Hepatocyte (in vitro differentiated cells): ENCODE data around the gene RBMX. TPM values are rescaled to one million over a fixed set of nuclear protein-coding genes. Genes with fewer than 3 reads are reported as not detected.

Experiments used
- DNase-seq: peaks from one replicate; pipeline ENCODE4 v3.0.0-alpha.2; 2016; ENCODE audit warnings: low spot score
- H2AFZ ChIP-seq: fragments of 200-600 bp; sonication (generic); 2 replicates; pipeline ENCODE4 v1.6.0; 2016; ENCODE audit warnings: antibody characterized with exemption, mild to moderate bottlenecking
- H3K27ac ChIP-seq: fragments of 200-600 bp; sonication (generic); 2 replicates; pipeline ENCODE4 v1.5.1; 2016; ENCODE audit warnings: mild to moderate bottlenecking
- H3K27me3 ChIP-seq: fragments of 200-600 bp; sonication (generic); 2 replicates; pipeline ENCODE4 v1.6.1; 2016
- H3K36me3 ChIP-seq: fragments of 200-600 bp; sonication (generic); replicated peaks from 2 replicates; pipeline ENCODE4 v1.5.1; 2016; ENCODE audit warnings: low read depth; ENCODE audit not compliant: insufficient read depth
- H3K4me1 ChIP-seq: fragments of 200-600 bp; sonication (generic); 2 replicates; pipeline ENCODE4 v1.5.1; 2016; ENCODE audit warnings: mild to moderate bottlenecking, moderate library complexity; ENCODE audit not compliant: insufficient read depth
- H3K4me2 ChIP-seq: fragments of 200-600 bp; sonication (generic); 2 replicates; pipeline ENCODE4 v1.6.0; 2016
- H3K4me3 ChIP-seq: fragments of 200-600 bp; sonication (generic); 2 replicates; pipeline ENCODE4 v1.5.1; 2016; ENCODE audit warnings: mild to moderate bottlenecking
- H3K79me2 ChIP-seq: fragments of 200-600 bp; sonication (generic); 2 replicates; pipeline ENCODE4 v1.6.0; 2017; ENCODE audit warnings: mild to moderate bottlenecking
- H3K9me2 ChIP-seq: fragments of 200-600 bp; sonication (generic); replicated peaks from 2 replicates; pipeline ENCODE4 v1.6.0; 2017; ENCODE audit warnings: mild to moderate bottlenecking; ENCODE audit not compliant: insufficient read depth
- H3K9me3 ChIP-seq: fragments of 200-600 bp; sonication (generic); 2 replicates; pipeline ENCODE4 v1.5.1; 2016; ENCODE audit warnings: low read depth, mild to moderate bottlenecking
- H4K20me1 ChIP-seq: fragments of 200-600 bp; sonication (generic); 2 replicates; pipeline ENCODE4 v1.6.0; 2016; ENCODE audit warnings: mild to moderate bottlenecking; ENCODE audit not compliant: insufficient read depth, poor library complexity, severe bottlenecking
- CTCF ChIP-seq: fragments of 200-600 bp; sonication (generic); IDR thresholded peaks from 2 replicates; pipeline ENCODE4 v1.5.1; 2016; ENCODE audit warnings: antibody characterized with exemption, mild to moderate bottlenecking; ENCODE audit not compliant: poor library complexity
- EZH2 ChIP-seq: fragments of 200-600 bp; sonication (generic); IDR thresholded peaks from 2 replicates; pipeline ENCODE4 v1.6.1; 2016; ENCODE audit warnings: antibody characterized with exemption, mild to moderate bottlenecking, borderline replicate concordance
- EZH2phosphoT487 ChIP-seq: fragments of 200-600 bp; sonication (generic); IDR thresholded peaks from one replicate; pipeline ENCODE4 v1.6.1; 2018; ENCODE audit warnings: antibody characterized with exemption, mild to moderate bottlenecking, low read depth, moderate library complexity; ENCODE audit not compliant: unreplicated experiment, severe bottlenecking
- WGBS: methylation state at CpG from one replicate; pipeline ENCODE4 v1.1.6; 2016; ENCODE audit warnings: low lambda C conversion rate; ENCODE audit errors: missing lambda C conversion rate; 5-methylcytosine and 5-hydroxymethylcytosine counted together
- polyA plus RNA-seq: library from polyadenylated mRNA; unstranded; fragments of >200 nt; fragmentation: Nextera tagmentation; extraction: Ambion mirVana; gene quantifications from 2 replicates; pipeline ENCODE4 v1.2.1, GENCODE V29; 2016
- total RNA-seq: library from RNA; depleted of rRNA; stranded (reverse); fragments of >200 nt; gene quantifications from 2 replicates; pipeline ENCODE4 v1.2.3, GENCODE V29; 2014

Gene RBMX
- total and polyA plus RNA-seq, 2 experiments from 2014 or later = 116 to 262 TPM

- H3K4me1 ChIP-seq = no peaks in the 10 kb centered on the region
- no peaks in the 10 kb centered on the region for H3K36me3 ChIP-seq
- H3K4me2 ChIP-seq = no peak overlapping the region
- H3K27ac ChIP-seq = no peak overlapping the region
- no peaks in the 10 kb centered on the region for H3K79me2 ChIP-seq
- H3K9me2 ChIP-seq = no peaks in the 10 kb centered on the region
- TF ChIP-seq EZH2phosphoT487 (no peak), CTCF (no peak), EZH2 (no peak)
- DNase-seq = no peak
- H3K4me3 ChIP-seq = no peak overlapping the region
- no peaks in the 10 kb centered on the region for H3K9me3 ChIP-seq
- 66% methylated on average over 5 of the region's 5 CpGs for WGBS
- no peaks in the 10 kb centered on the region for H3K27me3 ChIP-seq
- H4K20me1 ChIP-seq = no peaks in the 10 kb centered on the region
- H2AFZ ChIP-seq = no peak overlapping the region
Measured at GRCh38 chrX:136862546-136862945, 18.0 kb downstream of the RBMX start.

- TF ChIP-seq EZH2 (no peak), EZH2phosphoT487 (no peak), CTCF (no peak)
- Histone ChIP-seq H2AFZ (no peak overlapping the region), H3K4me1 (no peaks in the 10 kb centered on the region), H4K20me1 (no peaks in the 10 kb centered on the region), H3K9me2 (no peaks in the 10 kb centered on the region), H3K79me2 (no peaks in the 10 kb centered on the region), H3K27ac (no peak overlapping the region), H3K36me3 (no peaks in the 10 kb centered on the region), H3K27me3 (no peaks in the 10 kb centered on the region), H3K9me3 (no peaks in the 10 kb centered on the region), H3K4me2 (no peak overlapping the region), H3K4me3 (no peak overlapping the region)
- WGBS = 50% methylated on average over 1 of the region's 1 CpG
- DNase-seq = no peak
Measured at GRCh38 chrX:136861877-136862276, 18.6 kb downstream of the RBMX start.

GRCh38 chrX:136858007-136858756, 22.3 kb downstream of the RBMX start:
- H2AFZ ChIP-seq = no peak overlapping the region
- H3K9me2 ChIP-seq = no peaks in the 10 kb centered on the region
- H3K79me2 ChIP-seq = no peaks in the 10 kb centered on the region
- WGBS = 82% methylated on average over 4 of the region's 4 CpGs
- H3K4me3 ChIP-seq = no peak overlapping the region
- H4K20me1 ChIP-seq = no peaks in the 10 kb centered on the region
- no peaks in the 10 kb centered on the region for H3K4me1 ChIP-seq
- DNase-seq = no peak
- H3K27ac ChIP-seq = no peak overlapping the region
- H3K4me2 ChIP-seq = no peak overlapping the region
- TF ChIP-seq CTCF (no peak), EZH2phosphoT487 (no peak), EZH2 (no peak)
- no peaks in the 10 kb centered on the region for H3K9me3 ChIP-seq
- no peaks in the 10 kb centered on the region for H3K36me3 ChIP-seq
- no peaks in the 10 kb centered on the region for H3K27me3 ChIP-seq
